ENCODE results near the gene CRY1. TPM values are rescaled to one million over a fixed set of nuclear protein-coding genes. Genes with fewer than 3 reads are reported as not detected.

CRY1 gene
- polyA plus RNA-seq, 1 donor (not counting 4 experiments of a cell fraction or from before 2014, with no cell fraction given): 10.0 TPM

DNA sequence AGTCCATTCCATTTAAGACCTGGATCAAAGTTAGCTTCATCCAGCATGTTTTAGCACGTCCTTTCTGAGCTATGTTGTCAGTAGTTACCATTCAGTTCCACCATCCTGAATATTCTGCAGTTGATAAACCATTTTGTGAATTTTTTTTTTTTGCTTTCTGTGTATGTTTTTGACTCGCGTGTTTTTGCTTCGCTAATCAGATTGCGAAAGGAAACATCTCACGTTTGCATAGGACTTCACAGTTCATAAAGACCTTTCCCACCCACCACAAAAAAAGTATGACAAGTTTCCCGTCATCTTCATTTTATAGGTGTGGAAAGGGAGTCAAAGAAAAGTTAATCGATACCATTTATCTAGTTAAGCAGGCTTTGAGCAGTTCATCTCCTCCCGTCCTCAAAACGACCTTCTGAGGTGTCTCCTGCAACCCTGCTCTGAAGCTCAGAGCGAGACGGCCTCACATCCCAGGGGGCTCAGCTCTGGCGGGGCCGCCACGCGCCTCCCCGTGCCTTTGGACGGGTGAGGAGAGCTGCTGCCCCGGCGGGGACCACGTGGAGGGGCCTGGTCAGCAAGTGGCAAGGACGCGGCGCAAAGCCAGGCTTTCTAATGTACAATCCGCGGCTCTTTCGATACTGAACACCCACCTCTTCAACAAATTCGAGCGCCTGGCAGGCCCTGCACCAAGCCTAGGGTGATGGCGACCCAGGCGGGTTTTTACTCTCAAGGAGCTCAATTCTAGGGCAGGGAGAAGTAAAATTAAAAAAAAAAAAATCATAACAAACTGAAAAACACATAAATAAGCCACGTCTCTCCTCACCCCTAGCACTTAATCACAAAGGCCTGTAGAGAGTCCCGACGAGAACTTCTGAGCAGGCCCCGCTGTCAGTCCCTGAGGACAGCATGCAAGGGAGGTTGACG is 138.6 kb downstream of the CRY1 start:
- peaks cover 26% of the 10 kb centered on the region for H3K4me1 ChIP-seq (ENCODE audit: control insufficient read depth, extremely low read depth, insufficient read depth, low read length)
- dilution Hi-C loops (cut with MboI; ENCODE audit: extremely low pct_ligation_motif_present, low sequenced_read_pairs): no loop called here
- peak overlapping the region; percentile 81 for H3K9ac ChIP-seq (ENCODE audit: control insufficient read depth, extremely low read depth, insufficient read depth, low read length)

DNA sequence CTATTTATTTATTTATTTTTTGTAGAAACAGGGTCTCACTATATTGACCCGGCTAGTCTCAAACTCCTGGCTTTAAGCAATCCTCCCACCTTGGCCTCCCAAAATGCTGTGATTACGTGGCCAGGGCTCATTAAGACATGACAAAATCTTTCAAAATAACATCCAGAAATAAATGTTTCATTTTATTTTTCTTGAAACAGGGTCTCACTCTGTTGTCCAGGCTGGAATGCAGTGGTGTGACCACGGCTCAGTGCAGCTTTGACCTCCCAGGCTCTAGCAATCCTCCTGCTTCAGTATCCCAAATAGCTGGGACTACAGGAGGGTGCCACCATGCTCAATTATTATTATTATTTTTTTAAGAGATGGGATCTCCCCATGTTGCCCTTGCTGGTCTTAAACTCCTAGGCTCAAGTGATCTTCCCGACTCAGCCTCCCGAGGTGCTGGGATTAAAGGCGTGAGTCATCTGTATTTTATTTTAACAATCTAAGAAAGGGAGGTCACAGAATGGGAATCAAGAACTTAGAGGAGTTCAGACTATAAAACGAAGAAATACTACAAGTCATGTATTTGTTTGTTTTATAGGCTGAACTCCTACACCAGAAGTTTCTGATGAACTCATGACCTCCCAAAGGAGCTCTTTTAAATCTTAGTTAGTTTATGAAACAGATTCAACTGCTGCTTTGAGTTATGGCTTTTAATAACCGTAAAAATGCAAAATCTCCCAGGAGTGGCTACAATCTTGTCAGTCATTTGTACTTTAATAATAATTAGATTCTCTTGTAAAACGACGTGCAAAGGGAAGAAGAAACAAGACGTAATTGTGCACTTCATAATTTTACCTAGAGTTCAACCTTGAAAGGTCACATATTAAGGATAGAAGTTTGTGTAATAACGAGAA is 139.7 kb downstream of the CRY1 start:
- TF ChIP-seq, protein P1, sequence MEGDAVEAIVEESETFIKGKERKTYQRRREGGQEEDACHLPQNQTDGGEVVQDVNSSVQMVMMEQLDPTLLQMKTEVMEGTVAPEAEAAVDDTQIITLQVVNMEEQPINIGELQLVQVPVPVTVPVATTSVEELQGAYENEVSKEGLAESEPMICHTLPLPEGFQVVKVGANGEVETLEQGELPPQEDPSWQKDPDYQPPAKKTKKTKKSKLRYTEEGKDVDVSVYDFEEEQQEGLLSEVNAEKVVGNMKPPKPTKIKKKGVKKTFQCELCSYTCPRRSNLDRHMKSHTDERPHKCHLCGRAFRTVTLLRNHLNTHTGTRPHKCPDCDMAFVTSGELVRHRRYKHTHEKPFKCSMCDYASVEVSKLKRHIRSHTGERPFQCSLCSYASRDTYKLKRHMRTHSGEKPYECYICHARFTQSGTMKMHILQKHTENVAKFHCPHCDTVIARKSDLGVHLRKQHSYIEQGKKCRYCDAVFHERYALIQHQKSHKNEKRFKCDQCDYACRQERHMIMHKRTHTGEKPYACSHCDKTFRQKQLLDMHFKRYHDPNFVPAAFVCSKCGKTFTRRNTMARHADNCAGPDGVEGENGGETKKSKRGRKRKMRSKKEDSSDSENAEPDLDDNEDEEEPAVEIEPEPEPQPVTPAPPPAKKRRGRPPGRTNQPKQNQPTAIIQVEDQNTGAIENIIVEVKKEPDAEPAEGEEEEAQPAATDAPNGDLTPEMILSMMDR (optimal IDR thresholded peaks at IDR 0.05 in 1 of 3, IDR thresholded peaks at IDR 0.05 in 1 of 3, conservative IDR thresholded peaks at IDR 0.05 in 1 of 3; ENCODE audit: extremely low read depth in 1 of 3, insufficient read depth in 2 of 3, low read length in 3 of 3): no peak
- no peak for TF ChIP-seq EZH2 (IDR thresholded peaks at IDR 0.05; ENCODE audit: low read length)
- FAIRE-seq: no peak
- H3K27me3 ChIP-seq (ENCODE audit: control insufficient read depth, extremely low read depth, insufficient read depth, low read length): no peaks in the 10 kb centered on the region

More for the DNA sequence above, 138.6 kb downstream of the CRY1 start:
- Histone ChIP-seq H3K27me3 (ENCODE audit: control insufficient read depth, extremely low read depth, insufficient read depth, low read length) (no peaks in the 10 kb centered on the region), H3K36me3 (ENCODE audit: control insufficient read depth in 2 of 2, extremely low read depth in 1 of 2, insufficient read depth in 2 of 2, low read length in 2 of 2) (no peaks in the 10 kb centered on the region), H3K9me1 (ENCODE audit: control insufficient read depth, extremely low read depth, insufficient read depth, low read length) (no peaks in the 10 kb centered on the region), H2AFZ (ENCODE audit: control insufficient read depth, low read length) (peak overlapping the region; percentile 85), H3K27ac (ENCODE audit: control insufficient read depth, insufficient read depth, low read length) (peak overlapping the region; percentile 56), H3K4me2 (ENCODE audit: control insufficient read depth, extremely low read depth, insufficient read depth, low read depth, low read length) (peak overlapping the region; percentile 76), H3K9me3 (ENCODE audit: control insufficient read depth, low read depth, low read length) (no peaks in the 10 kb centered on the region), H3K4me3 (ENCODE audit: control insufficient read depth in 2 of 3, extremely low read depth in 1 of 3, insufficient read depth in 2 of 3, low read depth in 1 of 3, low read length in 3 of 3) (peak overlapping the region; percentile 84 to 92 (median 89)), H3K79me2 (ENCODE audit: control insufficient read depth, insufficient read depth, low read length) (peaks cover 28% of the 10 kb centered on the region), H4K20me1 (ENCODE audit: control insufficient read depth, extremely low read depth, insufficient read depth, low read length) (no peaks in the 10 kb centered on the region)
- DNase-seq (ENCODE audit: low read depth, low spot score) (no peak), FAIRE-seq (peak; percentile 71)
- TF ChIP-seq, protein P1 (optimal IDR thresholded peaks at IDR 0.05 in 1 of 3, IDR thresholded peaks at IDR 0.05 in 1 of 3, conservative IDR thresholded peaks at IDR 0.05 in 1 of 3; ENCODE audit: extremely low read depth in 1 of 3, insufficient read depth in 2 of 3, low read length in 3 of 3): no peak
- no peak for TF ChIP-seq EZH2 (IDR thresholded peaks at IDR 0.05; ENCODE audit: low read length)

More for the DNA sequence above, 139.7 kb downstream of the CRY1 start:
- no peak overlapping the region for H3K27ac ChIP-seq (ENCODE audit: control insufficient read depth, insufficient read depth, low read length)
- H3K4me3 ChIP-seq (ENCODE audit: control insufficient read depth in 2 of 3, extremely low read depth in 1 of 3, insufficient read depth in 2 of 3, low read depth in 1 of 3, low read length in 3 of 3): no peak overlapping the region
- H3K9me1 ChIP-seq (ENCODE audit: control insufficient read depth, extremely low read depth, insufficient read depth, low read length): no peaks in the 10 kb centered on the region
- no peak overlapping the region for H3K9ac ChIP-seq (ENCODE audit: control insufficient read depth, extremely low read depth, insufficient read depth, low read length)
- peaks cover 22% of the 10 kb centered on the region for H3K4me1 ChIP-seq (ENCODE audit: control insufficient read depth, extremely low read depth, insufficient read depth, low read length)
- H2AFZ ChIP-seq (ENCODE audit: control insufficient read depth, low read length): no peak overlapping the region
- H3K36me3 ChIP-seq (ENCODE audit: control insufficient read depth in 2 of 2, extremely low read depth in 1 of 2, insufficient read depth in 2 of 2, low read length in 2 of 2): no peaks in the 10 kb centered on the region
- no peaks in the 10 kb centered on the region for H4K20me1 ChIP-seq (ENCODE audit: control insufficient read depth, extremely low read depth, insufficient read depth, low read length)
- H3K9me3 ChIP-seq (ENCODE audit: control insufficient read depth, low read depth, low read length): peaks cover 2% of the 10 kb centered on the region
- dilution Hi-C loops (cut with MboI; ENCODE audit: extremely low pct_ligation_motif_present, low sequenced_read_pairs): no loop called here
- DNase-seq (ENCODE audit: low read depth, low spot score): no peak
- H3K4me2 ChIP-seq (ENCODE audit: control insufficient read depth, extremely low read depth, insufficient read depth, low read depth, low read length): peak overlapping the region; percentile 76
- peaks cover 18% of the 10 kb centered on the region for H3K79me2 ChIP-seq (ENCODE audit: control insufficient read depth, insufficient read depth, low read length)
